Measurements from ENCODE around the gene LZTS3.
"Not testable (repeated sequence)": the region's sequence is repeated elsewhere in the genome, so short reads cannot be mapped to it uniquely, and the experiment has no call there.

Gene LZTS3

DNA sequence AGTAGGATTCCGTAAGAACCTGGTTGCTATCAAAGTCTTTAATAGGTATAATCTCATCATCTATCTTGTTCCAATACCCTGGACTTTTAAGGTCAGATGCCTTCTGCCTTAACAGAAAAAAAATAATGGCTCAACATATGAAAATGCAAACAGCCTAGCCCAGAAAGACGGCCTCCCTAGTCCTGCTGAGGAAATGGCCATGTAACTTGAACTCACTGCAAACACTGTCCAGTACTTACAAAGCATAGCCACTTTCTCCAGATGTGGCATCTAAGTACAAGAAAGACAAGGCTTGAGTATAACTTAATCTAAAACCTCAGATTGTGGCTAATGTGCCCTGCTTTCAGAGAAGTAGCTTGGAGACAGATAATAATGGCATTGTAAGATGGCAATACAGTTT lies 40.2 kb downstream of the LZTS3 start:
- no peak for DNase-seq

DNA sequence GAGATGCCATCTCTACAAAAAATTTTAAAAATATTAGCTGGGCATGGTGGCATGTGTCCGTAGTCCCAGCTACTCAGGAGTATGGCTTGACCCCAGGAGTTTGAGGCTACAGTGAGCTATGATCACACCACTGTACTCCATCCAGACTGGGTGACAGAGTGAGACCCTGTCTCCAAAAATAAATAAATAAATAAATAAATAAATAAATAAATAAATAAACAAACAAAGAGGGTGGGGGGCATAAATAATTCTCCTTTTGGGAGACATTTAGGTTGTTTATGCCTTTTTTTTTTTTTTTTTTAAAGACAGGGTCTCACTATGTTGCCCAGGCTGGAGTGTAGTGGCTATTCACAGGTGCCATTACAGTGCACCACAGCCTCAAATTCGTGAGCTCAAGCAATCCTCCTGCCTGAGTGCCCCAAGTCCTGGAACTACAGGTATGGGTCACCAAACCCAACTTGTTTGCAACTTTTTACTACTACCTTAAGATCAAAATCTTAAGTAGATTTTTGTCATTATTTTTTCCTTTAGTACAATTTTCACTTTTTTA lies 43.2 kb downstream of the LZTS3 start:
- DNase-seq, result no peak

DNA sequence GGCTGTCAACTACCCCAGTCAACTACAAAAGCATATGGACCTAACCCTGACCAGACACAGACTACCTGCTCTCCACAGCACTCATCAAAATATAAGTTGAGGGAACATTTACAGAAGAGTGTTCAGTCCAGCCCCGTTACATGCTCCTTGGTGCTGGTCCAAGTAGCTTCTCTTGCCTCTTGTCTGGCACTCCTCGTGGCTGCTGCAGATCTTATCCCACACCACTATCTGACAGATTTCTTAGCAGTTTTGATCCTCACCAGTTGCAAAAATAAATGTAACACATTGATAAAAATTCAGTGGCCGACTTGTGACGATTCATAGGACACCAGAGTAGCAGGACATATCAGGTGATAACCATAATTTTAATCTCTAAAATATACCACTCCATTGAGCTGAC lies 44.3 kb downstream of the LZTS3 start:
- no peak for DNase-seq

DNA sequence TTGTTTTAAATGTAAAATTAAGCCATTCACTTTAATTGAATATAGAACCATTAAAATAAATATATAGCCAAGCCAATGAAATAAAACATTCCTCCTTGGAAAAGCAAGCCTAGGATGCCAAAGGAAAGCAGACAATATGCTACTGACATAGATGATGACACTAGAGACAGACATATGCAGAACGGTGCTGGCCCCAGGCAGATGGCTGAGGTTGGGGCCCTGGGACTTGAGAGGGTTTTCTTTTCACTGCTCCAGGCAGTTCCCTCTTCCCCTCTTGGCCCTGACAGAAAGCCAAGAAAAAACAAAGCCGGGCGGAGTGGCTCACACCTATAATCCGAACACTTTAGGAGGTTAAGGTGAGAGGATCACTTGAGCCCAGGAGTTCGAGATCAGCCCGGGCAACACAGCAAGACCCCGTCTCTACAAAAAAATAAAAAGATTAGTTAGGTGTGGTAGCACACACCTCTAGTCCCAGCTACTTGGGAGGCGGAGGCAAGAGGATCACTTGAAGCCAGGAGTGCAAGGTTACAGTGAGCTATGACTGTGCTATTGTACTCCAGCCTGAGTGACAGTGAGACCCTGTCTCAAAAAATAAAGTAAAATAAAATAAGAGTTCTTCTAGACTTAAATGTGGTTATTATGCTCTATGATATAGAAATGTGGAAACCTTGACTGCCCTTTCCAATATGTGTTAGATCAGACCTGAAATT lies 44.9 kb downstream of the LZTS3 start:
- DNase-seq, result no peak

DNA sequence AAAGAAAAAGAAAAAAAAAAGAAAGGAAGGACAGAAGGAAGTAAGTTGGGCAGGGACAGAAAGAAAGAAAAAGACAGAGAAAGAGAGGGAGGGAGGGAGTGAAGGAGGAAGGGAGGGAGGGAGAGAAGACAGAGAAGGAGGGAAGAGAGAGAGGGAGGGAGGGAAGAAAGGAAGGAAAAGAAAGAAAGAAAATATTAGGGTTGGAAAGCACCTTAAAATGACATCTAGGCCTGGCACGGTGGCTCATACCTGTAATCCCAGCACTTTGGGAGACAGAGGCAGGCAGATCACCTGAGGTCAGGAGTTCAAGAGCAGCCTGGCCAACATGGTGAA lies 46.9 kb downstream of the LZTS3 start:
- DNase-seq, result no peak

DNA sequence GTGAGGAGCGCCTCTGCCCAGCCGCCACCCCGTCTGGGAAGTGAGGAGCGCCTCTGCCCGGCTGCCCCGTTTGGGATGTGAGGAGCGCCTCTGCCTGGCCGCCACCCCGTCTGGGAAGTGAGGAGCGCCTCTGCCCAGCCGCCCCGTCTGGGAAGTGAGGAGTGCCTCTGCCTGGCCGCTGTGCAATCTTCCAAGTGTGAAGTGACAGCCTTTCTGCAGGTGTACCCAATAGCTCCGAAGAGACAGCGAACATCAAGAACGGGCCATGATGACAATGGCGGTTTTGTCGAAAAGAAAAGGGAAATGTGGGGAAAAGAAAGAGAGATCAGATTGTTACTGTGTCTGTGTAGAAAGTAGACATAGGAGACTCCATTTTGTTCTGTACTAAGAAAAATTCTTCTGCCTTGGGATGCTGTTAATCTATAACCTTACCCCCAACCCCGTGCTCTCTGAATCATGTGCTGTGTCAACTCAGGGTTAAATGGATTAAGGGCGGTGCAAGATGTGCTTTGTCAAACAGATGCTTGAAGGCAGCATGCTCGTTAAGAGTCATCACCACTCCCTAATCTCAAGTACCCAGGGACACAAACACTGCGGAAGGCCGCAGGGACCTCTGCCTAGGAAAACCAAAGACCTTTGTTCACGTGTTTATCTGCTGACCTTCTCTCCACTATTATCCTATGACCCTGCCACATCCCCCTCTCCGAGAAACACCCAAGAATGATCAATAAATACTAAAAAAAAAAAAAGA lies 47.4 kb downstream of the LZTS3 start:
- not testable (repeated sequence) for DNase-seq

DNA sequence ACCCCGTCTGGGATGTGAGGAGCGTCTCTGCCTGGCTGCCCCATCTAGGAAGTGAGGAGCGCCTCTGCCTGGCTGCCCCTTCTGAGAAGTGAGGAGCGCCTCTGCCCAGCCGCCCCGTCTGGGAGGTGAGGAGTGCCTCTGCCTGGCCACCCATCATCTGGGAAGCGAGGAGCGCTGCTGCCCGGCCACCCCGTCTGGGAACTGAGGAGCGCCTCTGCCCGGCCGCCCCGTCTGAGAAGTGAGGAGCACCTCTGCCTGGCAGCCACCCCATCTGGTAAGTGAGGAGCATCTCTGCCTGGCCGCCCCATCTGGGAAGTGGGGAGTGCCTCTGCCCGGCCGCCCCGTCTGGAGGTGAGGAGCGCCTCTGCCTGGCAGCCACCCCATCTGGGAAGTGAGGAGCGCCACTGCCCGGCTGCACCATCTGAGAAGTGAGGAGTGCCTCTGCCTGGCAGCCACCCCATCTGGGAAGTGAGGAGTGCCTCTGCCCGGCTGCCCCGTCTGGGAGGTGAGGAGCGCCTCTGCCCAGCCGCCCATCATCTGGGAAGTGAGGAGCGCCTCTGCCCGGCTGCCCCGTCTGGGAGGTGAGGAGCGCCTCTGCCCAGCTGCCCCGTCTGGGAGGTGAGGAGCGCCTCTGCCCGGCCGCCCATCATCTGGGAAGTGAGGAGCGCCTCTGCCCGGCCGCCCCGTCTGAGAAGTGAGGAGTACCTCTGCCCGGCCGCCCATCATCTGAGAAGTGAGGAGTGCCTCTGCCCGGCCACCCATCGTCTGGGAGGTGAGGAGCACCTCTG lies 48.4 kb downstream of the LZTS3 start:
- not testable (repeated sequence) for DNase-seq

DNA sequence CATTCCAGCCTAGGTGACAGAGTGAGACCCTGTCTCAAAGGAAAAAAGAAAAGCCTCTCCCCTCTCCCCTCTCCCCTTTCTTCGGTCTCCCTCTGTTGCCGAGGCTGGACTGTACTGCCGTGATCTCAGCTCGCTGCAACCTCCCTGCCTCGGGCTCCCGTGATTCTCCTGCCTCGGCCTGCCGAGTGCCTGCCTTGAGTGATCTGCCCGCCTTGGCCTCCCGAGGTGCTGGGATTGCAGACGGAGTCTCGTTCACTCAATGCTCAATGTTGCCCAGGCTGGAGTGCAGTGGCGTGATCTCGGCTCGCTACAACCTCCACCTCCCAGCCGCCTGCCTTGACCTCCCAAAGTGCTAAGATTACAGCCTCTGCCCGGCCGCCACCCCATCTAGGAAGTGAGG lies 49.2 kb downstream of the LZTS3 start:
- DNase-seq, result not testable (repeated sequence)

DNA sequence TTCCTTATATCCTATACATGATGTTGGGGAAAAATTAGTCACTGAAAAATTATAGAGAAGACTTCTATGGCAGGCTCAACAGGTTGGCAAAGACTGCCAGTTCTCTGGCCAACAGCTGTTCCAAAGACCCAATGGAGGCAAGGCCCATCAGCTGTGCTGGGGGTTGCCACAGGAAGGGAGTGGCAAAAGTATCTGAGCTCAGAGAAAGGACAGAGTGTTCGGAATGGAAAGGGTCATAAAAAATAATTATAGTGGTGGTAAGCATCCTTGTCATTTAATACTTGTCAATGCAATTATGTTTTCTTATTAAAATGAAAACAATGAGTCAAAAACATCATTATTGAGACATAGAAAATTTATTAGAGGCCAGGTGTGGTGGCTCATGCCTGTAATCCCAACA lies 49.8 kb downstream of the LZTS3 start:
- no peak for DNase-seq

DNA sequence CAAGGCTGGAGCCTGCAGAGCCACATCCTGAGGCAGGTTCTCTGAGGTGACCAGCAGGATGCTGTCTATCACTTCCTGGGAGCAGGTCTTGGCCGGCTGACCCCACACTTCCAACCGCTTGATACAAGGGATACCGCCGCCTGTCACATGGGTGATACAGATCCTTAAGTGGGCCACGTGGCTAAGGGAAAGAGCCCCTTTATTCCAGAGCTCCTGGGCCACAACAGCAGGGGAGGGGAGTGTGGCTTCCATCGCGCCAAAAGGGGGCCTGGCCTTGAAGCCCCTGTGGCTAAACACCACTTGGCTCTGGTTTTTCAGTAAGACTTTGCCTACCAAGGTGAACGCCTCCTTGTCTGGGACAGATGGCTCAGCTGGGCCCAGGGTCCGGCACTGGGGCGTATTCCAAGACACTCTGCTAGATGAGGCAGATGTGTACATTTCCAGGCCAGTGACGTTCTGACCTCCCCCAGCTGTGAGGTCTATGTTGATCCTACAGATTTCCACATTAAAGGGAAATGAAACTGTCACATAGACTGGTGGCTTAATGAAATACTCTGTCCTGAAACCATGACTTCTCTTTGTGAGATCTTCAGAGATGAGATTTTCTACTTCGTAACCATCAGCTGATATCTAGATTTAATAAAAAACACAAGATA lies 51.3 kb downstream of the LZTS3 start:
- DNase-seq, result no peak

DNA sequence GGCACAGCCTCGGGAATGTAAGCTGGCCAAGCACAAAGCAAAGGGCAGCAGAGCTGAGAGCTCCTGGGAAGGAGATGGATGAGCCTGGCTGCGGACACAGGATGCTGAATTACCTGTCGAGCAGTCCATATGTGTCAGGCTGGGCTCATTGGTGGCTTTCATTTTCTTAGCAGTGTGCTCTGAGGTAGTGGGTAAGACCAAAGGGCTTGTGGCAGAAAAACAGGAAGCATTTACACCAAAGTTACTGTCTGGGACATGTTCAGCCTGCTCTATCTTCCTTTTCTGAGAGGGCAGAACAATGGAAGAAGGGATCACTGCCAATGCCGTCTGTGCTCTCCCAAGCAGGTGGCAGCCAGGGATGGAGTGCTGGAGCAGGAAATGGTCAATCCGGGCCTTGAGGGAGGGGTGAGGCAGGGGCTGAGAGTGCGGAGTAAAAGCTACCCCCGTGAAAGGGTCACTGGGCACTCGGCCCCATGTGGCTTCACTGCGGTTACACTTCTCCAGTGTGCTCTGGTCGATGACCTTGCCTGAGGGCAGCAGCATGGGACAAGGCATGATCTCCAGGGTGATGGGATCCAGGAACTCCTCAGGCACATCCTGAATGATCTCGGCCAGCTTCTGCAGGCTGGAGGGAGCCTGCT lies 52.0 kb downstream of the LZTS3 start:
- no peak for DNase-seq

DNA sequence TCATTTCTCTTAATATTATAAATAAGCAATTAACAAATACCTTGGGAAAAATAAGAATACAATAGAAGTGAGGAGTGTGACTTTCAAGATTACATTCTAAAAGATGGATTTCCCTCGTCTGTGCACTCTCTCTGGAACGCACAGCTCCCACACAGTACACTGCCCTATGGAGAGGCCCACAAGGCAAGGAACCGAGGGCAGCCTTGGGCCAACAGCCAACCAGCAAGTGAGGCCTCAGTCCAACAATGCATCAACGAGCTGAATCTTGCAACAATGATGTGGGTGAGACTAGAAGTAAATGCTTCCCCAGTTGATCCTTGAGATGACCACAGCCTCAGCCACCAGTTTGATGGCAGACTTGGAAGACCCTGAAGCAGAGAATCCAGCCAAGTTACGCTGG lies 54.3 kb downstream of the LZTS3 start:
- DNase-seq, result no peak

DNA sequence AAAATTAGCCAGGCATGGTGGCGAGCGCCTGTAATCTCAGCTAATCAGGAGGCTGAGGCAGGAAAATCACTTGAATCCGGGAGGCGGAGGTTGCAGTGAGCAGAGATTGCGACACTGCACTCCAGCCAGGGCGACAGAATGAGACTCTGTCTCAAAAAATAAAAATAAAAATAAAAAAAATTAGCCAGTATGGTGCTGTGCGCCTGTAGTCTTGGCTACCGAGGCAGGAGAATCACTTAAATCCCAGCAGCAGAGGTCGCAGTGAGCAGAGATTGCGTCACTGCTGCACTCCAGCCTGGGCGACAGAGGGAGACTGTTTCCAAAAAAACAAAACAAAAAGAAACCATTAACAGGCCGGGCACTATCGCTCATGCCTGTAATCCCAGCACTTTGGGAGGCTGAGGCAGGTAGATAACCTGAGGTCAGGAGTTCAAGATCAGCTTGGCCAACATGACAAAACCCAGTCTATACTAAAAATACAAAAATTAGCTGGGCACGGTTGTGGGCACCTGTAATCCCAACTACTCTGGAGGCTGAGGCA lies 55.4 kb downstream of the LZTS3 start:
- peak; percentile 60 for DNase-seq

DNA sequence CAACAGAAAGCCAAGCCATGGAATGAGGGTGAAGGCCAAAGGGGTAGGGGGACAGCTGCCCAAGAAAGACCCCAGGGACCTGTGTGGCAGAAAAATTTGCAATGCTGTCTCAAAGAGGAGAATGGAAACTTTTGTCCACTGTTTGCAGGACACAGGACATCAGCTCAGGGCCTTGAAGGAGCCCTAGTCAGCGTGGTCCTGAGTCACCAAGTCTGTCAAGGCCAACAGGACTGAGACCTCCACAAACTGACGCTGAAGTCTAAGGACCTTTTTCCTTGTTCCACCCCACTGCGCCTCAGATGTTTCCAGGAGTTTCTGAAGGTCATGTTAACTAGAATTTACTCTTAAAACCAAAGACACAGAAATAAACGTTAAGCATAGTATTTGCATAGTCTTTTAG lies 57.0 kb downstream of the LZTS3 start:
- DNase-seq, result no peak

DNA sequence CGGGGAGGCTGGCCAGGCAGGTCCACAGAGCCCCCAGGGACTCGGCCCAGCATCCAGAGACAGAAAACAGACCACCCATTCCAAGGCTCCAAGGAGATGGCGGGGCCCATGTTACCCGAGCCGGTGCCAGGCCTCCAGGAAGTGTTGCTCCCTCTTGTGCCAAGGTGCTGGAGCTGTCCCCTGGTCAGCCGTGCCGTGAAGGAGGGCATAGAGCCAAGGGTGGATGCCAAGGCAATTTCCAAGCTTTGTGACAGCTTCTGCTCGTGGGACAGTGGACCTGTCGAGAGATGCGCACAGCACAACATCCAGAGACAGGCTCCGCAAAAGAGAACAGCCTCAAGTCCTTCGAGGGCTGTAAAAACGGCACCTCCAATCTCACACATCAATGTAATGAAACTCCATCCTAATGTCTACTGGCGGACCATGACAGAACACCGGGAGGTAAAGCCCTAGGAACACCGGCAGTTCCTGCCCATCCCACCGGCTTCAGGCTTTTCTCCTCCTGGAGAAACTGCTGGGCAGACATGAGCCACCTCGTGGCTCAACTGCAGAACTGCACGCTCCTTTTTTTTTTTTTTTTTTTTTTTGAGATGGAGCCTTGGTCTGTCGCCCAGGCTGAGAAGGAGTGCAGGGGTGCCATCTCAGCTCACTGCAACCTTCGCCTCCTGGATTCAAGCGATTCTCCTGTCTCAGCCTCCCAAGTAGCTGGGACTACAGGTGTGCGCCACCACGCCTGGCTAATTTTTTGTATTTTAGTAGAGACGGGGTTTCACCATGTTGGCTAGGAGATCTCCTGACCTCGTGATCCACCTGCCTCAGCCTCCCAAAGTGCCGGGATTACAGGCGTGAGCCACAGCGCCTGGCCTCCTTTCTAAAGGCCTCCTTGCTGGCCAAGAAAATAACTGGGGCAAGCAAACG lies 57.9 kb downstream of the LZTS3 start:
- no peak for DNase-seq
